GM23338 (cell line): ENCODE results near the gene TRAF2. TPM values are rescaled to one million over a fixed set of nuclear protein-coding genes. Genes with fewer than 3 reads are reported as not detected.

Experiments
- ATAC-seq: fragments of 200-7000 bp; cut with Tn5 transposase; 3 replicates; pipeline ENCODE4 v1.9.1; 2020
- DNase-seq: peaks from one replicate; pipeline ENCODE4 v3.0.0-alpha.2; 2015; ENCODE audit warnings: low spot score
- H2AFZ ChIP-seq: fragments of 200-600 bp; sonication (generic); 2 replicates; pipeline ENCODE4 v1.8.0; 2016; ENCODE audit warnings: antibody characterized with exemption, mild to moderate bottlenecking, moderate library complexity
- H3F3A ChIP-seq: fragments of 200-600 bp; sonication (generic); replicated peaks from 2 replicates; pipeline ENCODE4 v1.8.0; 2017; ENCODE audit warnings: antibody characterized with exemption, mixed run types, low read depth
- H3K27ac ChIP-seq: fragments of 200-600 bp; sonication (generic); 2 replicates; pipeline ENCODE4 v1.6.1; 2016; ENCODE audit warnings: low read depth
- H3K27me3 ChIP-seq: fragments of 200-600 bp; sonication (generic); 2 replicates; pipeline ENCODE4 v1.8.0; 2016; ENCODE audit warnings: mild to moderate bottlenecking, mixed run types, moderate library complexity; ENCODE audit not compliant: insufficient read depth
- H3K36me3 ChIP-seq: fragments of 200-600 bp; sonication (generic); 2 replicates; pipeline ENCODE4 v1.8.0; 2016; ENCODE audit warnings: mild to moderate bottlenecking; ENCODE audit not compliant: insufficient read depth
- H3K4me1 ChIP-seq: fragments of 200-600 bp; sonication (generic); 2 replicates; pipeline ENCODE4 v1.8.0; 2016; ENCODE audit warnings: mild to moderate bottlenecking, moderate library complexity; ENCODE audit not compliant: insufficient read depth
- H3K4me2 ChIP-seq: fragments of 200-600 bp; sonication (generic); 2 replicates; pipeline ENCODE4 v1.7.1; 2017; ENCODE audit warnings: mixed run types
- H3K4me3 ChIP-seq: fragments of 200-600 bp; sonication (generic); 2 replicates; pipeline ENCODE4 v1.6.1; 2016; ENCODE audit warnings: mixed run types
- H3K79me2 ChIP-seq: fragments of 200-600 bp; sonication (generic); replicated peaks from 2 replicates; pipeline ENCODE4 v1.8.0; 2017; ENCODE audit warnings: mild to moderate bottlenecking; ENCODE audit not compliant: insufficient read depth
- H3K9me2 ChIP-seq: fragments of 200-600 bp; sonication (generic); 2 replicates; pipeline ENCODE4 v1.8.0; 2017; ENCODE audit not compliant: insufficient read depth
- H4K20me1 ChIP-seq: fragments of 200-600 bp; sonication (generic); replicated peaks from 2 replicates; pipeline ENCODE4 v1.8.0; 2017; ENCODE audit warnings: mild to moderate bottlenecking; ENCODE audit not compliant: insufficient read depth
- H3K27ac Mint-ChIP-seq: 2 replicates; pipeline ENCODE4 v1.8.0; 2020; ENCODE audit warnings: inconsistent platforms, mild to moderate bottlenecking, moderate library complexity, mixed read lengths
- H3K27me3 Mint-ChIP-seq: 3 replicates; pipeline ENCODE4 v1.8.0; 2022; ENCODE audit warnings: low read depth, mild to moderate bottlenecking, moderate library complexity, mixed read lengths, inconsistent platforms; ENCODE audit not compliant: insufficient read depth, poor library complexity
- H3K36me3 Mint-ChIP-seq: 3 replicates; pipeline ENCODE4 v1.8.0; 2021; ENCODE audit warnings: low read depth, mild to moderate bottlenecking, inconsistent platforms, moderate library complexity, mixed read lengths
- H3K4me1 Mint-ChIP-seq: 3 replicates; pipeline ENCODE4 v1.8.0; 2020; ENCODE audit warnings: mild to moderate bottlenecking, inconsistent platforms, mixed read lengths
- H3K4me3 Mint-ChIP-seq: 3 replicates; pipeline ENCODE4 v1.8.0; 2021; ENCODE audit warnings: moderate library complexity, mild to moderate bottlenecking, inconsistent platforms, mixed read lengths
- H3K9me3 Mint-ChIP-seq: 3 replicates; pipeline ENCODE4 v1.8.0; 2020; ENCODE audit warnings: moderate library complexity, mild to moderate bottlenecking, inconsistent platforms, mixed read lengths
- CREB1 ChIP-seq: fragments of 250-450 bp; sonication (Bioruptor Pico); IDR thresholded peaks from 2 replicates; pipeline ENCODE4 v1.5.0; 2020; ENCODE audit warnings: low read depth, mild to moderate bottlenecking, moderate library complexity
- CTCF ChIP-seq, 2 experiments: fragments of 200-600 bp in 1 of 2; sonication (generic) in 1 of 2; conservative IDR thresholded peaks; 2 replicates each; pipeline versions ENCODE4 v1.5.1 to v1.6.1; 2016 to 2017; ENCODE audit warnings: antibody characterized with exemption in 2 of 2, low read depth in 2 of 2, mild to moderate bottlenecking in 2 of 2, moderate library complexity in 1 of 2
- ETS1 ChIP-seq: IDR thresholded peaks from 2 replicates; pipeline ENCODE4 v1.6.1; 2016; ENCODE audit warnings: antibody characterized with exemption
- EZH2 ChIP-seq: fragments of 200-600 bp; sonication (generic); IDR thresholded peaks from one replicate; pipeline ENCODE4 v1.8.0; 2017; ENCODE audit warnings: antibody characterized with exemption, mild to moderate bottlenecking, low read depth; ENCODE audit not compliant: unreplicated experiment
- EZH2phosphoT487 ChIP-seq: fragments of 200-600 bp; sonication (generic); IDR thresholded peaks from one replicate; pipeline ENCODE4 v1.8.1; 2018; ENCODE audit warnings: antibody characterized with exemption; ENCODE audit not compliant: unreplicated experiment
- JUNB ChIP-seq: IDR thresholded peaks from one replicate; pipeline ENCODE4 v1.6.1; 2016; ENCODE audit warnings: antibody characterized with exemption; ENCODE audit not compliant: unreplicated experiment
- NANOG ChIP-seq: IDR thresholded peaks from 2 replicates; pipeline ENCODE4 v1.6.1; 2016; ENCODE audit warnings: antibody characterized with exemption, borderline replicate concordance
- POLR2AphosphoS5 ChIP-seq: IDR thresholded peaks from 2 replicates; pipeline ENCODE4 v1.6.1; 2016; ENCODE audit warnings: antibody characterized with exemption, low read depth
- REST ChIP-seq: IDR thresholded peaks from one replicate; pipeline ENCODE4 v1.6.1; 2018; ENCODE audit warnings: antibody characterized with exemption; ENCODE audit not compliant: unreplicated experiment
- STAT1 ChIP-seq: IDR thresholded peaks from one replicate; pipeline ENCODE4 v1.6.1; 2016; ENCODE audit warnings: antibody characterized with exemption; ENCODE audit not compliant: unreplicated experiment
- ZNF114 ChIP-seq: fragments of 250-450 bp; sonication (Bioruptor Pico); IDR thresholded peaks from 2 replicates; pipeline ENCODE4 v1.5.0; 2020; ENCODE audit warnings: mild to moderate bottlenecking, moderate library complexity
- ZNF331 ChIP-seq: fragments of 250-450 bp; sonication (Bioruptor Pico); IDR thresholded peaks from 2 replicates; pipeline ENCODE4 v1.5.0; 2020; ENCODE audit warnings: low read depth, mild to moderate bottlenecking, moderate library complexity
- ZNF462 ChIP-seq: fragments of 250-450 bp; sonication (Bioruptor Pico); IDR thresholded peaks from 2 replicates; pipeline ENCODE4 v1.5.0; 2020; ENCODE audit warnings: mild to moderate bottlenecking, moderate library complexity
- polyA plus RNA-seq: library from polyadenylated mRNA; unstranded; fragments of >200 nt; fragmentation: Nextera tagmentation; extraction: Ambion mirVana; gene quantifications from 2 replicates; pipeline ENCODE4 v1.2.1, GENCODE V29; 2016
- total RNA-seq: library from RNA; depleted of rRNA; stranded (reverse); fragments of >200 nt; shearing (Covaris generic); gene quantifications from 2 replicates; pipeline ENCODE4 v1.2.3, GENCODE V29; 2014

TRAF2 gene
- total and polyA plus RNA-seq, 2 experiments from 2014 or later, result 25.4 to 39.9 TPM

GRCh38 chr9:136850866-136851775 lies 35.2 kb upstream of the TRAF2 start:
- no peak for ATAC-seq
- no peaks in the 10 kb centered on the region for H3K9me3 Mint-ChIP-seq
- H3K4me1 ChIP-seq, result no peaks in the 10 kb centered on the region; the same call in 1 of the 2 replicates
- no peak for TF ChIP-seq ZNF114 (CRISPR knock-in tag)
- TF ChIP-seq ZNF331 (CRISPR knock-in tag), result no peak
- TF ChIP-seq EZH2phosphoT487, result no peak
- TF ChIP-seq STAT1, result no peak
- no peak for TF ChIP-seq ETS1
- no peak for TF ChIP-seq EZH2
- no peak for TF ChIP-seq CTCF (conservative IDR thresholded peaks at IDR 0.05; ENCODE audit: low read depth in 2 of 2)
- TF ChIP-seq POLR2AphosphoS5, result no peak
- TF ChIP-seq ZNF462 (CRISPR knock-in tag), result no peak
- TF ChIP-seq REST, result no peak
- no peak for TF ChIP-seq JUNB
- TF ChIP-seq CREB1 (CRISPR knock-in tag), result no peak
- no peak for TF ChIP-seq NANOG
- H3K27ac ChIP-seq, result no peak overlapping the region
- H3K4me3 ChIP-seq, result no peak overlapping the region
- H3K27me3 Mint-ChIP-seq, result peaks cover 22% of the 10 kb centered on the region
- DNase-seq, result no peak
- H4K20me1 ChIP-seq, result 0 out of 2 replicates have a peak, but pooled peaks cover 3% of the 10 kb centered on the region
- no peaks in the 10 kb centered on the region; the same call in 1 of the 2 replicates for H3K36me3 ChIP-seq
- H3K4me2 ChIP-seq, result no peak overlapping the region
- H3K27ac Mint-ChIP-seq, result no peak overlapping the region
- H3K36me3 Mint-ChIP-seq, result peaks cover 2% of the 10 kb centered on the region; the same call in 2 of the 3 replicates
- H3K4me3 Mint-ChIP-seq, result no peak overlapping the region
- H3K27me3 ChIP-seq, result peaks cover 5% of the 10 kb centered on the region
- no peaks in the 10 kb centered on the region for H3K9me2 ChIP-seq
- H3K4me1 Mint-ChIP-seq, result no peaks in the 10 kb centered on the region; the same call in 2 of the 3 replicates
- H3F3A ChIP-seq, result 0 out of 2 replicates have a peak, but pooled peaks cover 5% of the 10 kb centered on the region
- H2AFZ ChIP-seq, result no peak overlapping the region
- no peaks in the 10 kb centered on the region for H3K79me2 ChIP-seq
